ENCODE data around the gene ZNRF3.

ZNRF3 gene

GRCh38 chr22:28956506-28956905 is 73.1 kb downstream of the ZNRF3 start:
- Histone ChIP-seq H3K27me3 (ENCODE audit: insufficient read depth, low read length) (no peaks in the 10 kb centered on the region), H3K14ac (ENCODE audit: low read length) (no peak overlapping the region), H3K4me3 (ENCODE audit: low read depth, low read length) (no peak overlapping the region), H3K9ac (ENCODE audit: low read length) (no peak overlapping the region), H3K9me3 (ENCODE audit: insufficient read depth, low read depth, low read length) (no peaks in the 10 kb centered on the region), H3K4me1 (ENCODE audit: control insufficient read depth in 1 of 2, insufficient read depth in 2 of 2, low read length in 2 of 2) (peaks cover 12% of the 10 kb centered on the region in 2 experiments), H2BK12ac (ENCODE audit: low read length) (no peak overlapping the region), H3K18ac (ENCODE audit: low read length) (no peak overlapping the region), H3K4ac (ENCODE audit: low read depth, low read length) (no peak overlapping the region), H4K12ac (ENCODE audit: low read depth, low read length) (no peak overlapping the region), H3K79me1 (ENCODE audit: low read length) (peaks cover 2% of the 10 kb centered on the region), H4K8ac (ENCODE audit: low read depth, low read length) (no peak overlapping the region), H2AK5ac (ENCODE audit: low read length) (no peak overlapping the region), H3K4me2 (ENCODE audit: low read length) (no peak overlapping the region), H3K23ac (ENCODE audit: low read length) (no peak overlapping the region), H3K36me3 (ENCODE audit: control insufficient read depth in 1 of 2, insufficient read depth in 2 of 2, low read length in 2 of 2) (peaks cover 0 to 2% of the 10 kb centered on the region in 2 experiments), H3K79me2 (ENCODE audit: control insufficient read depth, insufficient read depth, low read length, poor library complexity) (no peaks in the 10 kb centered on the region), H2BK120ac (ENCODE audit: insufficient read depth, low read length, poor library complexity) (no peak overlapping the region), H4K91ac (ENCODE audit: low read depth, low read length) (no peak overlapping the region), H2BK5ac (ENCODE audit: low read depth, low read length, poor library complexity) (no peak overlapping the region), H3K27ac (ENCODE audit: low read depth, low read length) (no peak overlapping the region), H2AFZ (ENCODE audit: insufficient read depth, low read length, poor library complexity) (no peak overlapping the region)
- DNase-seq, result no peak
- no CpG with 5 or more reads among the region's 1 CpG for WGBS (ENCODE audit: extremely low coverage, insufficient coverage, insufficient read length)

- no CpG with 5 or more reads among the region's 5 CpGs for WGBS (ENCODE audit: extremely low coverage, insufficient coverage, insufficient read length)
- Histone ChIP-seq H3K4me3 (ENCODE audit: low read depth, low read length) (no peak overlapping the region), H3K9me3 (ENCODE audit: insufficient read depth, low read depth, low read length) (no peaks in the 10 kb centered on the region)
Measured at GRCh38 chr22:28958611-28959010, 75.2 kb downstream of the ZNRF3 start.

GRCh38 chr22:28962042-28962554 is 78.7 kb downstream of the ZNRF3 start:
- Histone ChIP-seq H3K9me3 (ENCODE audit: insufficient read depth, low read depth, low read length) (no peaks in the 10 kb centered on the region), H2BK120ac (ENCODE audit: insufficient read depth, low read length, poor library complexity) (no peak overlapping the region), H3K79me2 (ENCODE audit: control insufficient read depth, insufficient read depth, low read length, poor library complexity) (no peaks in the 10 kb centered on the region), H3K4me3 (ENCODE audit: low read depth, low read length) (no peak overlapping the region), H3K79me1 (ENCODE audit: low read length) (no peaks in the 10 kb centered on the region), H3K18ac (ENCODE audit: low read length) (no peak overlapping the region), H3K36me3 (ENCODE audit: control insufficient read depth in 1 of 2, insufficient read depth in 2 of 2, low read length in 2 of 2) (peaks cover 0 to 6% of the 10 kb centered on the region in 2 experiments), H4K91ac (ENCODE audit: low read depth, low read length) (no peak overlapping the region), H2BK5ac (ENCODE audit: low read depth, low read length, poor library complexity) (no peak overlapping the region), H3K27me3 (ENCODE audit: insufficient read depth, low read length) (no peaks in the 10 kb centered on the region), H3K27ac (ENCODE audit: low read depth, low read length) (no peak overlapping the region), H2AFZ (ENCODE audit: insufficient read depth, low read length, poor library complexity) (no peak overlapping the region), H3K14ac (ENCODE audit: low read length) (no peak overlapping the region), H3K4me1 (ENCODE audit: control insufficient read depth in 1 of 2, insufficient read depth in 2 of 2, low read length in 2 of 2) (peaks cover 0 to 3% of the 10 kb centered on the region in 2 experiments), H3K4me2 (ENCODE audit: low read length) (no peak overlapping the region), H3K4ac (ENCODE audit: low read depth, low read length) (no peak overlapping the region), H4K12ac (ENCODE audit: low read depth, low read length) (no peak overlapping the region), H2AK5ac (ENCODE audit: low read length) (no peak overlapping the region), H3K9ac (ENCODE audit: low read length) (no peak overlapping the region), H3K23ac (ENCODE audit: low read length) (no peak overlapping the region), H2BK12ac (ENCODE audit: low read length) (no peak overlapping the region), H4K8ac (ENCODE audit: low read depth, low read length) (no peak overlapping the region)
- WGBS (ENCODE audit: extremely low coverage, insufficient coverage, insufficient read length), result no CpG with 5 or more reads among the region's 3 CpGs
- no peak for DNase-seq

More at GRCh38 chr22:28958611-28959010, 75.2 kb downstream of the ZNRF3 start:
- Histone ChIP-seq H3K23ac (ENCODE audit: low read length) (no peak overlapping the region), H3K4ac (ENCODE audit: low read depth, low read length) (no peak overlapping the region), H4K91ac (ENCODE audit: low read depth, low read length) (no peak overlapping the region), H2BK5ac (ENCODE audit: low read depth, low read length, poor library complexity) (no peak overlapping the region), H4K12ac (ENCODE audit: low read depth, low read length) (no peak overlapping the region), H3K9ac (ENCODE audit: low read length) (no peak overlapping the region), H3K79me2 (ENCODE audit: control insufficient read depth, insufficient read depth, low read length, poor library complexity) (no peaks in the 10 kb centered on the region), H3K27ac (ENCODE audit: low read depth, low read length) (no peak overlapping the region), H3K18ac (ENCODE audit: low read length) (no peak overlapping the region), H2BK12ac (ENCODE audit: low read length) (no peak overlapping the region), H2AFZ (ENCODE audit: insufficient read depth, low read length, poor library complexity) (no peak overlapping the region), H2BK120ac (ENCODE audit: insufficient read depth, low read length, poor library complexity) (no peak overlapping the region), H3K14ac (ENCODE audit: low read length) (no peak overlapping the region), H2AK5ac (ENCODE audit: low read length) (no peak overlapping the region), H3K36me3 (ENCODE audit: control insufficient read depth in 1 of 2, insufficient read depth in 2 of 2, low read length in 2 of 2) (peaks cover 0 to 2% of the 10 kb centered on the region in 2 experiments), H3K4me1 (ENCODE audit: control insufficient read depth in 1 of 2, insufficient read depth in 2 of 2, low read length in 2 of 2) (peaks cover 0 to 6% of the 10 kb centered on the region in 2 experiments), H3K27me3 (ENCODE audit: insufficient read depth, low read length) (no peaks in the 10 kb centered on the region), H3K4me2 (ENCODE audit: low read length) (no peak overlapping the region), H3K79me1 (ENCODE audit: low read length) (no peaks in the 10 kb centered on the region), H4K8ac (ENCODE audit: low read depth, low read length) (no peak overlapping the region)
- DNase-seq, result no peak

- Histone ChIP-seq H2BK12ac (ENCODE audit: low read length) (no peak overlapping the region), H3K23ac (ENCODE audit: low read length) (no peak overlapping the region), H3K4me2 (ENCODE audit: low read length) (no peak overlapping the region), H2AK5ac (ENCODE audit: low read length) (no peak overlapping the region), H3K9ac (ENCODE audit: low read length) (no peak overlapping the region), H3K4me3 (ENCODE audit: low read depth, low read length) (no peak overlapping the region), H3K4ac (ENCODE audit: low read depth, low read length) (no peak overlapping the region), H2BK120ac (ENCODE audit: insufficient read depth, low read length, poor library complexity) (no peak overlapping the region), H4K91ac (ENCODE audit: low read depth, low read length) (no peak overlapping the region), H3K14ac (ENCODE audit: low read length) (no peak overlapping the region), H2BK5ac (ENCODE audit: low read depth, low read length, poor library complexity) (no peak overlapping the region), H3K4me1 (ENCODE audit: control insufficient read depth in 1 of 2, insufficient read depth in 2 of 2, low read length in 2 of 2) (peaks cover 0 to 3% of the 10 kb centered on the region in 2 experiments), H3K9me3 (ENCODE audit: insufficient read depth, low read depth, low read length) (no peaks in the 10 kb centered on the region), H3K27me3 (ENCODE audit: insufficient read depth, low read length) (no peaks in the 10 kb centered on the region), H3K18ac (ENCODE audit: low read length) (no peak overlapping the region), H2AFZ (ENCODE audit: insufficient read depth, low read length, poor library complexity) (no peak overlapping the region), H3K79me1 (ENCODE audit: low read length) (no peaks in the 10 kb centered on the region), H3K36me3 (ENCODE audit: control insufficient read depth in 1 of 2, insufficient read depth in 2 of 2, low read length in 2 of 2) (peaks cover 0 to 6% of the 10 kb centered on the region in 2 experiments), H3K27ac (ENCODE audit: low read depth, low read length) (no peak overlapping the region), H4K12ac (ENCODE audit: low read depth, low read length) (no peak overlapping the region), H3K79me2 (ENCODE audit: control insufficient read depth, insufficient read depth, low read length, poor library complexity) (no peaks in the 10 kb centered on the region), H4K8ac (ENCODE audit: low read depth, low read length) (no peak overlapping the region)
- no peak for DNase-seq
- no CpG with 5 or more reads among the region's 2 CpGs for WGBS (ENCODE audit: extremely low coverage, insufficient coverage, insufficient read length)
Measured at GRCh38 chr22:28963362-28963761, 80.0 kb downstream of the ZNRF3 start.
